DMS53 (cell line): ENCODE results near the gene AKAP8.
A peak's percentile ranks its signal among the peaks of the same experiment; 100 is the strongest.
"Not testable (repeated sequence)": the region's sequence is repeated elsewhere in the genome, so short reads cannot be mapped to it uniquely, and the experiment has no call there.

Experiments
- DNase-seq: peaks from one replicate; lab custom pipeline; 2025; lab: John Stamatoyannopoulos, UW

Gene AKAP8

GRCh38 chr19:15403151-15403531, 23.6 kb upstream of the AKAP8 start:
- DNase-seq: no peak

DNA sequence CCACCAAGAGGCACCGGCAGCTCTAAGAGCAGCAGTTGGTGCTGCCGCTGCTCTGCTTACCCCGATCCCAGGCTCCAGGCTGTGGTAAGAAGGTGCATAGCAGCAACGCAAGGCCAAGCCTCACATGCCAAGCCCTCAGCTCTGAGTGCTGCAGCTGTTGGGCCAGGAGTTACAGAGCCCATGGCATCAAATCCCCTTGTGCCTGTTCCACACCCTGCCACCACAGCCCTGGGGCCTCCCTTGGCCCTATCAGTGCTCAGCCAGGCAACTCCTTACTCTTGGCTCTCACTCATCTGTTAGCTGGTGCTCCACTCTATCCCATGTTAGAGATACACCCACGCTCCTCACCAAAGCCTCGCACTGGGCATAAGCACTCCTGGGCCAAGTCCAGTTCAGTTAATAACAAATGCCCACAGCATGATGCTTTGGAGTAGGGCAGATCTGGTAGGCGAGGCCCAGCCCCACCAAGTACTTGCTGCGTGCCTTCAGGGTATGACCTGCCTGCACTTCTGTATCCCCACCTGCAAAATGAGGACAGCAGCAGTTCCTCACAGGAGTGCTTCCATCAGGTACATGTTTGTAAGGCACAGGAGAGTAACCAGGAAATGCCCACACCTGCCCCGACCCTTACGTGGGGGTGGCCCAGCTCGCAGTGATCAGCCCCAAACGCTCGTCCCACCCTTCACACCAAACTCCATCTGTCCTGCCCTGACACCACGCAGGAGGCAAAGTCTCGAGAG, 23.0 kb upstream of the AKAP8 start:
- DNase-seq: no peak

DNA sequence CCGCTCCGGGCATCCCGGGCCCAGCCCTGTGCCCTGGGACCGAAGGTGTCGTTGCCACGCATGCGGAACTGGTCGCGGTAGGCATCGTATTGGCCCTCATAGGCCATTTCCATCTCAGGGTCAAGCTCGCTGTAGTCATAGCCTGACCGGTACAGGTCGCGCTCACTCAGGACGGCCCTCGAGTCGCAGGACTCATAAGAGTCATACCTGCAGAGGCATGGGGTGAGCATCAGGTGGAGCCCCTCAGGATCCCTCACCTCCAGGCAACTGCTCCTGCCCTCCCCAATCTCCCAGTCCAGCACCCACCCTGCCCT, 21.8 kb upstream of the AKAP8 start:
- no peak for DNase-seq

DNA sequence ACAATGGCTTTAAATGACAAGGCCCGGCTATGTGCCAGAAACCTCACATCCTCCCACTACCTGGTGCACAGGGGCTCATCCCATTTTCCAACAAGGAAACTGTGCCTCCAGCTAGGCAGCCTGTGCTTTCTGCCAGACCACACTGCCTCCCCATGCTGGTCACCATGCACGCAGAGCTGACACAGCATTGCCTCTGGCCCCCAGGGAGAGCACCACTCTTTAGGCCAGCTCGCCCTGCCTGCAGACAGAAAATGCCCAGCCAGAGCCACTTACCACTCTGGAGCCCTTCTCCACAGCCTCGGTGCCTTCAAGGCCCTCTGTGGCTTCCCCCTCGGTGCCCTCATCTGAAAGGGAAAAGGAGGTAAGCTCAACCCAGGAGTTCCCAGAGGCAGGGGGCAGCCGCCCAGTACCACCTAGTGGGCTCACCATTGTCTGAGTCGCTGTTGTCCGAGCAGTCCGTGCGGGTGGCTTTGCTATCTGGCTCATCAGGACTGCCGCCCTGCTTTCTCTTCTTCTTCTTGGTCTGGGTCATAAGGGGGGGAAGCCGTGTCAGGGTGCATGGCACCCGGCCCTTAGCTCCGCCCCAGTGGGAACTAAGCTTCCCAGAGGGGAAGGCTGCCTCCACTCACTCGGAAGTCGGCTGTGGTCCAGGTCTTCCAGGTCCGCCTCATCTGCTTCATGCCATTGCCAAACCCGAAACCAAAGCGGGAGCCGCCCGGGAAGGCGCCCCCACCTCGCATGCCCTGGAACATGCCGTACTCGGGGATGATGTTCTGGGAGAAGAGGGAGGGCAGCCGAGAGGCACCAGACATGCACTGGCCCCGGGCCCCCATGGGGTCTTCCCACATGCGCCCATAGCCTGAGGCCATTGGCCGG, 21.2 kb upstream of the AKAP8 start:
- DNase-seq: no peak

DNA sequence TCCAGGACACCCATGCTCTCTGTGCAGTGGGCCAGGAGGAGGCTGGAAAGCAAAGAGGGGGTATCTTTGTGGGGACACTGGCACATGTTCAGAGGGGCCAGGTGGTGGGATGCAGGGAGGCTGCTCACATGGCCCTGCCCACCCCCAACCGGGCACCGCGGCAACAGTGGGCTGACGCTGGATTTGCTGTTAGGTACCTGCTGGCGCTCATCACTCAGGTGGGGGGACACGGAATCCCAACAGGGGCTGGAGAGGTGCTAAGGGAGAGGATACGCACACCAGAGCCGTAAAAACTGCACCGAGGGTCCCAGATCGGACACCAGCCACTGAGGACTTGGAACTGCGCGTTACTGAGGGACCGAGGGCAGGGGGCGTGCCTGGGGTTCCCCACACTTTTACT, 20.0 kb upstream of the AKAP8 start:
- DNase-seq: no peak

GRCh38 chr19:15399234-15399515, 19.6 kb upstream of the AKAP8 start:
- DNase-seq: no peak

DNA sequence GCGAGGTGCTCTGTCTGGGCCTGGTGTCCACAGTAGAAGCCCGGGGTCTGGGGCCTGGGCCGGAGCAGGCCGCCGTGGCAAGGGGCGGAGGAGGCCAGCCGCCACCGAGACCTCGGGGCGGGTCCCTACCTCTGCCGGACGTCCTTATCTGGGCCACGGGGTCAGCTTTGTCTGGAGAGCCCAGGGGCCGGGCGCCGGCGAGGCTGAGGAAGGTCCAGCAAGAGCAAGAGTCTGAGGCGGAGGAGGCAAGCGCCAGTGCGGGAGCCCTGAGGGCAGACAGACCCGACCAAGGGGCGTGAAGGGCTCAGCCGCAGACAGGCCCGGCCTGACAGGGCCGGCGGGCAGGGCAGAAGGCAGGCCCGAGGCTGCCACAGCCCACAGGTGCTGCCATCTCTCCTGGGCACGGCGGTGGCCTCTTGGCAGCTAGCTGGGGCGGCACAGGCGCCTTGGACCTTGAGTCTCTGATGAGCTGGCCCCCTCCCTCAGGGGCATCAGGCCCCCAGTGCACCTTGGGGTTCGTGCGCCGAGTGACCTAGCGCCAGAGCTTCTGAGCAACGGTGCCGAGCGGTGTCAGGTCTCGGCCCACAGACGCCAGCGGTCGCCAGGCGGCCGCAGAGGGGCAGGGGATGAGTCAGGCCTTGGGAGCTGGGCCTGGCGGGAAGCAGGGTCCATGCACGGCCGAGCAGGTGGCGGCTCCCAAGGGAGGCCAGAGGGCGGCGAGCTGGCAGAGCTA, 19.1 kb upstream of the AKAP8 start:
- no peak for DNase-seq

GRCh38 chr19:15397782-15398181, 18.2 kb upstream of the AKAP8 start:
- no peak for DNase-seq

GRCh38 chr19:15397236-15397635, 17.6 kb upstream of the AKAP8 start:
- no peak for DNase-seq

DNA sequence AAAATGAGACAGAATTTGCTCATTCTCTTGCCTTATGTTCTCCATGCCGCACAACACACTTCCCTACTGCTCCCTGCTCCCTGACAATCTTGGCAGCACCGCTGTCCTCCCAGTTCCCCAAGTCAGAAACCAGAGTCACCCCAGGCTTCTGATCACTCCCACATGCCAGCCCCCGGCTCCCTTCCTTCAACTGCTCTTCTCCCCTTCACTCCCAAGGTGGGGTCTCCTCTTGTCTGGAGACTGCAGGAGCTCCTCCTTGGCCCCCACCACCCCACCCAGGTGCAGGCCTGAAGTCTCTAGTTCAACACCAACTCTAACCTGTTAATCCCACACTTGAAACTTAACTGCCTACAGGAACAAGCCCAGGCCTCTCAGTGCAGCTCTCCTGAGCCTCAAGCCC, 16.8 kb upstream of the AKAP8 start:
- DNase-seq: no peak

DNA sequence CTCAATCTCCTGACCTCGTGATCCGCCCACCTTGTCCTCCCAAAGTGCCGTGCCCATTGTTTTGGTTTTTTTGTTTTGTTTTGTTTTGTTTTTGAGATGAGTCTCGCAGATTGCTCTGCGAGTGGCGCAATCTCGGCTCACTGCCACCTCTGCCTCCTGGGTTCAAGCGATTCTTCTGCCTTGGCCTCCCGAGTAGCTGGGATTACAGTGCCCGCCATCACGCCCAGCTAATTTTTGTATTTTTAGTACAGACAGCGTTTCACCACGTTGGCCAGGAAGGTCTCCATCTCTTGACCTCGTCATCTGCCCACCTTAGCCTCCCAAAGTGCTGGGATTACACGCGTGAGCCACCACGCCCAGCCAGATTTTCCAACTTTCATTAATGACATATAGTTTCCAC, 15.7 kb upstream of the AKAP8 start:
- not testable (repeated sequence) for DNase-seq

GRCh38 chr19:15394426-15394825, 14.8 kb upstream of the AKAP8 start:
- no peak for DNase-seq

GRCh38 chr19:15393963-15394362, 14.4 kb upstream of the AKAP8 start:
- DNase-seq: no peak

DNA sequence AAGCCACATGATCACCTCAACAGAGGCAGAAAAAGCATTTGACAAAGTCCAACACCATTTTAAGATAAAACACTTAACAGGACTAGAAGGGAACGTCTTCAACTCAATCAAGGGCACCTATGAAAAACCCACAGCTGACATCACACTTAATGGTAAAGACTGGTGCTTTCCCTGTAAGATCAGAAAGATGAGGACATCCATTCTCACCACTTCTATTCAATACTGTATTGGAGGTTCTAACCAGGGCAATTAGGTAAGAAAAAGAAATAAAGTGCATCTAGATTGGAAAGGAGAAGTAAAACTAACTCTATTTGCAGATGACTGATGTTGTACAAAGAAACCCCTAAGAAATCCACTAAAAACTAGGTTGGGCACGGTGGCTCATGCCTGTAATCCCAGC, 11.2 kb upstream of the AKAP8 start:
- DNase-seq: no peak

DNA sequence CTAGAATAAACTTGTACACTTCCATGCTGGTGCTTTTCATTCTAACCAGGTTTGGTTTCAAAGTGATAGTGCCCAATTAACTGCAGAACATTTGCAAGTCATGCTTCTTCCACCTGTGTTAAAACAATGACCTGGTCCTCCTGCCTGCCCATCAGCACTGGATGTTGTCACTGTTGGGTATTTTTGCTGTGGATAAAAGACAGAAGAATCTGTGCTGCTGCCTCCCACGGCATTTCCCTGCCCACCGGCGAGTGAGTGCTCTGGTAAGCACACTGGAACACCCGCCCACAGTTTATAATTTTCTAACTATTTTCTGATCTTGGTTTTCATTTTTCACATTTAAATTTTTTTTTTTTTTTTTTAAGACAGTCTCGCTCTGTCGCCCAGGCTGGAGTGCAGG, 2.3 kb upstream of the AKAP8 start:
- DNase-seq: no peak

DNA sequence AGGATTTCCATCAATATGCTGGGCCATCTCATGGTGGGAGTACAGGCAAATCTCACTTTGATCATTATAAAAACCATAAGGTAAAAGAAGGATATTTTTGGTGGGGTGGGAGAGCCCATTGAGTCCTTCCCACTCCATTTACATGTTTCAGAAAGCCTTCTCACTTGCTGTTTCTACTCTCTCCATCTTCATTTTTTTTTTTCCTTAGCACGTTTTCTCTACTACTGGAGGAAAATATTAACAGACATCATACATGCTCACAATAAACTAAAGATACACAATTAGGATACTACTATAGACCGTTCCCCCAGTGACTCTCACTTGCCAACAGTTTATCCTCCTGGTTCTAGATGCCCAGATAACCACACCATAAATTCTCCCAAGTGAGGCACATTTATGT, 1.8 kb upstream of the AKAP8 start:
- DNase-seq: no peak

- DNase-seq: peak; percentile 86
These were observed 536 bp upstream of the AKAP8 start for GRCh38 chr19:15379999-15380647.

DNA sequence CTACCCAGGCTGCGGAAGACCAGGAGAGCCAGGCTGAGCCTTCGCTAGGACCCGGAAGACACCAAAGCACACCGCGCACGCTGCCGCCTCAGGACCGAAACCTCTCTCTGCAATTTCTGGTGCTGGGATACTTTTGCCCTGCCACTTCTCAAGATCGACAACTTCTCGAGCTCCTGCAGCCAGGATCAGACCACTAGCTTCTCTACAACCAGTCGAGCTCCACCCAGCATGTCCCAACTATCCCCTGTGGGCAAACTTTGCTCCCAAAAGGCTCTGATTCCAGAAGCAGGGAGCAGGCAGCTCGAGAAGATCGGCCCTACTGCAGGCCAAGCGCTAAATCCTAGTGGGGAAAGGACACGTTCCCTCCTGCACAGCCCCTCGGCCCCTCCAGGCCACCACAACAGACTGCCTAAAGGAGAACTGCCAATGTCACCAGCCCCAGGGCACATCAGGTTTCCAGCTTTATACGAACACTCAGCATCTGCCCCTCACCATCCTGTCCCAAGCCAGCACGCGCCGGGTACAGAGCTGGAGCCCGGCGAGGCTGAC, 979 bp downstream of the AKAP8 start:
- DNase-seq: peak; percentile 66

GRCh38 chr19:15374796-15375440, 4.7 kb downstream of the AKAP8 start:
- no peak for DNase-seq

DNA sequence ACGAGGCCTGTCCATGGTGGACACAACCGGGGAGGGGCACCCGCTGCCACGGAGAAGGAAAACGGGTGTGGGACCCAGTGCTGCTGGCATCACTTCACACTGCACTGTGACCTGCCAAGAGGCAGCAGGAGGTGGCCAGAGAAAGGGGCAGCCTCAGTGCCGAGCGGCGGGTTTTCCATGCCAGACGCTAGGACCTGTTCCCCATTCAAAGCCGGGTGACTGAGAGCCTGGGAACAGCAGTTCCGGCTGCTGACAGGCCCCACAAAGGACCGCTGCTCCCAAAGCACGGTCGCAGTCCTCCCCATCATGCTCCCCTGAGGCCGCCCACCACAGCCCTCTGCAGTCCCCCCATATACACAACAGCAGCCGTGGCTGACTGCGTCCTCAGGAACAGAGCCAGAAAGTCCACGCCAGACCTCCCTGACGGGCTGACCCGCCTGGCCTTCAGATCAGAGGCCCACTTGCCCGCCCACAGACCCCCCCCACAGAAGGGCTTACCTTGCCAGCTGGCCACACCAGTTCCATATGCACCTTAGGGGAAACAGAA, 5.4 kb downstream of the AKAP8 start:
- no peak for DNase-seq

DNA sequence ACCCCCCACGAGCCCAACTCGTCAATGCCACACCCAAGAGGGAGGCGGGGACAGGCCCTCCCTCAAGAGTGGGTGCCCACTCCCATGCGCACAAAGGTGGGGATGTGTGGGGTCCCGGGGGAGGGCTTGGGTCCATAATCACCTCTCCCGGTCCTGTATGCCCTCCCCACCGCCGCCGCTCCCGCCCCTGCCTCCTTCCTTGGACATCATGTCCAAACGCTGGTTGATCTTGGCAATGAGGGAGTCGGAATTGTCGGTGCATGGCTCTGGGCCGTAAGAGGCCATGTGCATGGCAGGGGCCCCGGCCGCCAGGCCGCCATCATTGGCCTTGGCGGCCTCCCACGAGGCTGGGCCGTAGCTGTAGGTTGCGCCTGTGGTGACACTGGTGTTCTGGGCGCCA, 5.9 kb downstream of the AKAP8 start:
- DNase-seq: no peak

DNA sequence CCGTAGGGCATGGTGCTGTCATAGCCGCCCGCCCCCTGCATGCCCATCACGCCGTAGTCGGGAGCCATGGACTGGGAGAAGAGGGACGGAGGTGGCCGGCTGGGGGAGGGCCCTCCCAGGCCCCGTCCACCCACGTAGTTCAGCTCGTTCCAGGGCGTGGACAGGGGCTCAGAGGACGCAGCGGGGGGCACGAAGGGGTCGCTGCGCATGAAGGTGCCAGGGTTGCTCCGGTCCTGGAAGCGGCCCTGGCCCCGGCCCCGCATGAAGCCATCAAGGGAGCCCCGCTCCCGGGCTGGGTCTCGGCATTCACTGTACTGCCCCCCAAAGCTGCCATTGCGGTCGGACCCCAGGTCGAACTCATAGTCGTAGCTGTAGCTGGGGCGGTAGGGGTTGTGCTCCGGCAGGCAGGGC, 6.7 kb downstream of the AKAP8 start:
- DNase-seq: no peak
